SK-N-SH (cell line): Measurements from ENCODE around the gene ANKRD16. TPM values are rescaled to one million over a fixed set of nuclear protein-coding genes. Genes with fewer than 3 reads are reported as not detected.
"Not testable (repeated sequence)": the region's sequence is repeated elsewhere in the genome, so short reads cannot be mapped to it uniquely, and the experiment has no call there.

ENCODE experiments used
- CTCF ChIA-PET: fragments of 300-600, 350-600 bp; formaldehyde crosslinking; extraction: SDS; loops from one replicate; lab custom pipeline; 2021; lab: Yijun Ruan, JAX
- POLR2A ChIA-PET: fragments of 350-600 bp; sonication (Branson Sonifier 250); formaldehyde crosslinking; extraction: SDS; loops from one replicate; lab custom pipeline; 2020; ENCODE audit warnings: antibody characterized with exemption, inconsistent platforms; lab: Yijun Ruan, JAX
- DNase-seq: peaks from one replicate; pipeline ENCODE4 v3.0.0; 2012
- H2AFZ ChIP-seq: fragments of 200-600 bp; sonication (generic); 2 replicates; pipeline ENCODE4 v1.8.1; 2016; ENCODE audit warnings: antibody characterized with exemption, mild to moderate bottlenecking, low read depth
- H3F3A ChIP-seq: fragments of 200-600 bp; sonication (generic); replicated peaks from 2 replicates; pipeline ENCODE3; 2016; ENCODE audit warnings: antibody characterized with exemption, mild to moderate bottlenecking; ENCODE audit not compliant: insufficient read depth
- H3K27ac ChIP-seq, 2 experiments: fragments of 200-500 bp in 1 of 2; fragments of 200-600 bp in 1 of 2; sonication (Bioruptor generic) in 1 of 2; sonication (generic), shearing (Covaris generic) in 1 of 2; 2 replicates each; pipeline versions ENCODE4 v1.5.1 to v1.6.1; 2014 to 2016; ENCODE audit warnings: low read depth in 2 of 2, inconsistent platforms in 1 of 2, low read length in 1 of 2, mild to moderate bottlenecking in 1 of 2, mixed read lengths in 1 of 2
- H3K27me3 ChIP-seq: fragments of 200-600 bp; sonication (generic), shearing (Covaris generic); 2 replicates; pipeline ENCODE4 v1.6.1; 2016; ENCODE audit warnings: mixed run types; ENCODE audit not compliant: insufficient read depth
- H3K36me3 ChIP-seq, 2 experiments: fragments of 200-500 bp in 1 of 2; fragments of 200-600 bp in 1 of 2; sonication (Bioruptor generic) in 1 of 2; sonication (generic) in 1 of 2; replicated peaks in 1 of 2; 2 replicates each; pipeline versions ENCODE3 to v1.5.1; 2014 to 2016; ENCODE audit warnings: low read length in 1 of 2, mild to moderate bottlenecking in 1 of 2; ENCODE audit not compliant: insufficient read depth in 2 of 2, control insufficient read depth in 1 of 2
- H3K4me1 ChIP-seq, 2 experiments: fragments of 200-500 bp in 1 of 2; fragments of 200-600 bp in 1 of 2; sonication (Bioruptor generic) in 1 of 2; sonication (generic), shearing (Covaris generic) in 1 of 2; 2 replicates each; pipeline versions ENCODE4 v1.5.1 to v1.6.1; 2014 to 2016; ENCODE audit warnings: low read depth in 1 of 2, low read length in 1 of 2, mixed run types in 1 of 2; ENCODE audit not compliant: insufficient read depth in 2 of 2, control insufficient read depth in 1 of 2
- H3K4me2 ChIP-seq: fragments of 200-600 bp; sonication (generic), shearing (Covaris generic); 2 replicates; pipeline ENCODE4 v1.6.1; 2017; ENCODE audit warnings: mixed run types
- H3K4me3 ChIP-seq, 2 experiments: fragments of 200-500 bp in 1 of 2; fragments of 200-600 bp in 1 of 2; sonication (Bioruptor generic) in 1 of 2; sonication (generic), shearing (Covaris generic) in 1 of 2; 2 replicates each; pipeline versions ENCODE4 v1.5.1 to v1.8.1; 2014 to 2016; ENCODE audit warnings: low read depth in 2 of 2, inconsistent platforms in 1 of 2, low read length in 1 of 2, mild to moderate bottlenecking in 1 of 2, mixed read lengths in 1 of 2, moderate library complexity in 1 of 2
- H3K79me2 ChIP-seq: fragments of 200-600 bp; sonication (generic); 2 replicates; pipeline ENCODE4 v1.8.1; 2017; ENCODE audit warnings: mild to moderate bottlenecking; ENCODE audit not compliant: insufficient read depth
- H3K9ac ChIP-seq: fragments of 200-600 bp; sonication (generic); 2 replicates; pipeline ENCODE4 v1.6.1; 2017; ENCODE audit warnings: mixed run types
- H3K9me2 ChIP-seq: fragments of 200-600 bp; sonication (generic); 2 replicates; pipeline ENCODE4 v1.6.1; 2017; ENCODE audit warnings: mixed run types
- H3K9me3 ChIP-seq: fragments of 200-600 bp; sonication (generic); 2 replicates; pipeline ENCODE4 v1.6.1; 2017; ENCODE audit warnings: mixed run types, mild to moderate bottlenecking, moderate library complexity
- H4K20me1 ChIP-seq: fragments of 200-600 bp; sonication (generic); 2 replicates; pipeline ENCODE4 v1.6.1; 2017; ENCODE audit warnings: mild to moderate bottlenecking, mixed run types; ENCODE audit not compliant: insufficient read depth
- CHD2 ChIP-seq: fragments of 150-350 bp; IDR thresholded peaks from 2 replicates; pipeline ENCODE4 v1.6.1; 2018; ENCODE audit warnings: low read length; ENCODE audit not compliant: partially characterized antibody
- IRF3 ChIP-seq: fragments of 150-350 bp; IDR thresholded peaks from 2 replicates; pipeline ENCODE4 v1.6.1; 2016; ENCODE audit warnings: mild to moderate bottlenecking, low read depth, low read length
- NRF1 ChIP-seq: IDR thresholded peaks from 2 replicates; pipeline ENCODE4 v1.6.1; 2012; ENCODE audit warnings: low read depth, mild to moderate bottlenecking, low read length
- RCOR1 ChIP-seq: fragments of 150-350 bp; IDR thresholded peaks from 2 replicates; pipeline ENCODE4 v1.6.1; 2017; ENCODE audit warnings: antibody characterized with exemption, low read length
- RFX5 ChIP-seq: IDR thresholded peaks from 2 replicates; pipeline ENCODE4 v1.6.1; 2012; ENCODE audit warnings: mild to moderate bottlenecking, improper control_type of control experiment, low read length
- SMC3 ChIP-seq: IDR thresholded peaks from 2 replicates; pipeline ENCODE4 v1.6.1; 2012; ENCODE audit warnings: low read depth, low read length, improper control_type of control experiment
- TCF12 ChIP-seq: IDR thresholded peaks from 2 replicates; pipeline ENCODE4 v1.4.0; 2012
- WGBS: methylation state at CpG from one replicate; pipeline ENCODE4 v1.1.6; 2017; ENCODE audit warnings: low lambda C conversion rate; 5-methylcytosine and 5-hydroxymethylcytosine counted together
- polyA plus RNA-seq, 3 experiments: library from polyadenylated mRNA; depleted of rRNA; stranded (reverse); fragments of >200 nt; gene quantifications; 2 replicates each; pipeline ENCODE4 v1.2.3, GENCODE V29; 2012
- TF ChIP-seq, protein P1 (sequence below): IDR thresholded peaks from 2 replicates; pipeline ENCODE4 v1.4.0; 2012; ENCODE audit warnings: low read depth

The ANKRD16 gene
- polyA plus RNA-seq, 1 of the 3 experiments (the other 2 are of a cell fraction), result 9.9 TPM

DNA sequence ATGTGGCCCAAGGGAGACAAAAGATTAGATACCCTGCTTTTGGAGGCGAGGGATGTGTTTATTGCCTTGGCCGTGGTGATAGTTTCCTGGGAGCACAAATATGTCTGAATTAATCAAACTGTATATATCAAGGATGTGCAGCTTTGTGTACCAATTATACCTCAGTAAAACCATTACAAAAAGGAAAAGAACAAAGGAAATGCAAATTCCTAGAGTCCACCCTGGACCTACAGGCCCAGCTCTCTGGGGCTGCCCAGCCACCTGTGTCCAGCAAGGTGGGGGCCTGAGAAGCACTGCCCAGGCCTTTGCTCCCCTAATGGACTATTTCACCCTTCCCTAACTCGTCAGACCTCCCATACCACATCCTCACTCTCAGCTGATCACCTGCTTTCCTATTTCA, 20.5 kb downstream of the ANKRD16 start:
- H2AFZ ChIP-seq, result no peak overlapping the region
- no peak overlapping the region for H3K27ac ChIP-seq
- H3K4me2 ChIP-seq, result no peak overlapping the region
- H3K9me3 ChIP-seq, result no peaks in the 10 kb centered on the region
- H3K4me3 ChIP-seq, result no peak overlapping the region
- WGBS, result 93% methylated on average over 3 of the region's 3 CpGs
- no peak overlapping the region for H3K9ac ChIP-seq
- no peaks in the 10 kb centered on the region for H3K4me1 ChIP-seq
- H3K27me3 ChIP-seq, result no peaks in the 10 kb centered on the region
- ChIA-PET POLR2A (no interaction called here), CTCF (interaction anchor here (1.2 kb wide), 1 partner anchor 15 kb away, joined by 3 read pairs; no protein-coding TSS in a partner anchor)
- no peaks in the 10 kb centered on the region for H4K20me1 ChIP-seq
- H3F3A ChIP-seq, result no peaks in the 10 kb centered on the region
- DNase-seq, result no peak
- TF ChIP-seq SMC3, result no peak
- no peak for TF ChIP-seq NRF1
- TF ChIP-seq RFX5, result no peak
- no peak for TF ChIP-seq TCF12
- no peak for TF ChIP-seq RCOR1
- TF ChIP-seq, protein P1, sequence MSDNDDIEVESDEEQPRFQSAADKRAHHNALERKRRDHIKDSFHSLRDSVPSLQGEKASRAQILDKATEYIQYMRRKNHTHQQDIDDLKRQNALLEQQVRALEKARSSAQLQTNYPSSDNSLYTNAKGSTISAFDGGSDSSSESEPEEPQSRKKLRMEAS, result no peak
- TF ChIP-seq CHD2, result no peak
- TF ChIP-seq IRF3, result no peak
- H3K79me2 ChIP-seq, result no peaks in the 10 kb centered on the region
- H3K36me3 ChIP-seq, result peaks cover 0 to 8% of the 10 kb centered on the region in 2 experiments
- no peaks in the 10 kb centered on the region for H3K9me2 ChIP-seq

GRCh38 chr10:5868383-5868782, 21.3 kb downstream of the ANKRD16 start:
- 88% methylated on average over 8 of the region's 8 CpGs for WGBS
- H3K9me3 ChIP-seq, H3K4me3 ChIP-seq, H3K9ac ChIP-seq, H3K36me3 ChIP-seq, H3K79me2 ChIP-seq, H4K20me1 ChIP-seq, POLR2A ChIA-PET, H2AFZ ChIP-seq, H3K27me3 ChIP-seq, H3K27ac ChIP-seq, H3F3A ChIP-seq, H3K9me2 ChIP-seq, DNase-seq, H3K4me1 ChIP-seq, H3K4me2 ChIP-seq: not testable (repeated sequence)
- CTCF ChIA-PET, result interaction anchor here (1.2 kb wide), 1 partner anchor 14 kb away, joined by 3 read pairs; no protein-coding TSS in a partner anchor

DNA sequence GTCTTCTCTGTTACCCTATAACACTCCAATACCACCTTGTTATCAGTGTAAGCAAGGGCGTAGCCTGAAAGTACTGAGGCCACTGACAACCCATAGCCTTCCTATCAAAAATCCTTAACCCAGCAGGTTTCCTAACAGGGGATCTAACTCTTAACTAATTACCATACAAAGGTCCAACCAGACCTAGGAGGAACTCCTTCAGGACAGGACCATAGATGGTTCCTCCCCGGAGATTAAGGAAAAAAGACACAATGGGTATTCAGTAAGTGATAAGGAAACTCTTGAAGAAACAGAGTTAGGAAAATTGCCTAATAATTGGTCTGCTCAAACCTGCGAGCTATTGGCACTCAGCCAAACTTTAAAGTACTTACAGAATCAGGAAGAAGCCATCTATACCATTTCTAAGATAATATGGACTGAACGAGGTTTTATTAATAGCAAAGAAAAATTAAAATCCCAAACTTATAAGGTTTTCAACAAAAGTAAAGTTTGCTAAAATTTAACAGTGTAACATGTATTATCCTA, 22.5 kb downstream of the ANKRD16 start:
- H3K27ac ChIP-seq, DNase-seq, H2AFZ ChIP-seq, H3F3A ChIP-seq, CTCF ChIA-PET, H3K9ac ChIP-seq, H4K20me1 ChIP-seq, H3K4me3 ChIP-seq, H3K4me1 ChIP-seq, H3K36me3 ChIP-seq, H3K27me3 ChIP-seq, H3K79me2 ChIP-seq, H3K9me2 ChIP-seq, H3K9me3 ChIP-seq, H3K4me2 ChIP-seq: not testable (repeated sequence)
- 55% methylated on average over 4 of the region's 4 CpGs for WGBS
- POLR2A ChIA-PET, result interaction anchor here (0.6 kb wide), 1 partner anchor 23 kb away, joined by 3 read pairs; the partner anchor contains the start of genes ANKRD16 and FBH1

- POLR2A ChIA-PET, DNase-seq, H3K9me3 ChIP-seq, H3F3A ChIP-seq, H3K4me3 ChIP-seq, H3K36me3 ChIP-seq, H3K27me3 ChIP-seq, H3K79me2 ChIP-seq, H2AFZ ChIP-seq, H4K20me1 ChIP-seq, H3K9ac ChIP-seq, H3K4me1 ChIP-seq, H3K9me2 ChIP-seq, H3K27ac ChIP-seq, H3K4me2 ChIP-seq, CTCF ChIA-PET: not testable (repeated sequence)
- WGBS, result 90% methylated on average over 5 of the region's 5 CpGs
Observed at GRCh38 chr10:5866451-5867081, 23.1 kb downstream of the ANKRD16 start.

DNA sequence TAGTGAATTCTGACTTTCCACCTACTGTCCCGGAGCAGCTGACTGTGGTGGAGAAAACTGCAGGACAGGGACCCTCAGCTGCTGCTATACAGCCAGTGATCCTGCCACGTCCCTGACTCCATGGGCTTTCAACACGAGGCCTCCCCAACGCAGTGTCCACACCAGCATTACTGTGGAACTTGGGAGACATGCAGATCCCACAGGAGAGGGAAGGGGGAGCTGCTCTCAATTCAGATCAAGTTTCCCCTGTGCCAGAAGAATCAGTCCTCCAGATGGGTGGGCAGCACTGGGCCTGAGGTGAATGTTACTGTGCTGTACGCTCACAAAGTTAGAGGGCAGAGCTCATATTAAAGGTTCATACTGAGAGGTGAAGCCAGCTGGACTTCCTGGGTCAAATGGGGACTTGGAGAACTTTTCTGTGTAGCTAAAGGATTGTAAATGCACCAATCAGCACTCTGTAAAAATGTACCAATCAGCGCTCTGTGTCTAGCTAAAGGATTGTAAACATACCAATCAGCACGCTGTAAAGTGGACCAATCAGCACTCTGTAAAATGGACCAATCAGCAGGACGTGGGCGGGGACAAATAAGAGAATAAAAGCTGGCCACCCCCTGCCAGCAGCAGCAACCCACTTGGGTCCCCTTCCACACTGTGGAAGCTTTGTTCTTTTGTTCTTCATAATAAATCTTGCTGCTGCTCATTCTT, 26.6 kb downstream of the ANKRD16 start:
- not testable (repeated sequence) for H3K27me3 ChIP-seq

More for the DNA sequence above, 26.6 kb downstream of the ANKRD16 start:
- CTCF ChIA-PET, result interaction anchor here (3.6 kb wide), 1 partner anchor 11 kb away, joined by 13 read pairs; no protein-coding TSS in a partner anchor
- H3K4me1 ChIP-seq, H3K9me3 ChIP-seq, H4K20me1 ChIP-seq, POLR2A ChIA-PET, H3K79me2 ChIP-seq, H3K4me2 ChIP-seq, DNase-seq, H3K36me3 ChIP-seq, H3K4me3 ChIP-seq, H3K9ac ChIP-seq, H2AFZ ChIP-seq, H3K9me2 ChIP-seq: not testable (repeated sequence)
- Histone ChIP-seq H3F3A (peaks cover 16% of the 10 kb centered on the region), H3K27ac (peak overlapping the region in 1 of 2 experiments; percentile 90; a peak in 1 of 4 replicates)
- WGBS, result 95% methylated on average over 9 of the region's 9 CpGs
